ENCODE data around the gene AFM.

- 0 out of 3 replicates have a peak, but pooled peaks have one; percentile 10 for TF ChIP-seq CTCF (IDR thresholded peaks at IDR 0.05)
- TF ChIP-seq POLR2A (IDR thresholded peaks at IDR 0.05; ENCODE audit: low read length): no peak
- no peak for TF ChIP-seq RAD21 (conservative IDR thresholded peaks at IDR 0.05 in 1 of 2, IDR thresholded peaks at IDR 0.05 in 1 of 2)
- no peak for TF ChIP-seq MAX (IDR thresholded peaks at IDR 0.05)
- TF ChIP-seq RNF2 (IDR thresholded peaks at IDR 0.05; ENCODE audit: borderline replicate concordance, low read depth): no peak
- TF ChIP-seq, protein P1, sequence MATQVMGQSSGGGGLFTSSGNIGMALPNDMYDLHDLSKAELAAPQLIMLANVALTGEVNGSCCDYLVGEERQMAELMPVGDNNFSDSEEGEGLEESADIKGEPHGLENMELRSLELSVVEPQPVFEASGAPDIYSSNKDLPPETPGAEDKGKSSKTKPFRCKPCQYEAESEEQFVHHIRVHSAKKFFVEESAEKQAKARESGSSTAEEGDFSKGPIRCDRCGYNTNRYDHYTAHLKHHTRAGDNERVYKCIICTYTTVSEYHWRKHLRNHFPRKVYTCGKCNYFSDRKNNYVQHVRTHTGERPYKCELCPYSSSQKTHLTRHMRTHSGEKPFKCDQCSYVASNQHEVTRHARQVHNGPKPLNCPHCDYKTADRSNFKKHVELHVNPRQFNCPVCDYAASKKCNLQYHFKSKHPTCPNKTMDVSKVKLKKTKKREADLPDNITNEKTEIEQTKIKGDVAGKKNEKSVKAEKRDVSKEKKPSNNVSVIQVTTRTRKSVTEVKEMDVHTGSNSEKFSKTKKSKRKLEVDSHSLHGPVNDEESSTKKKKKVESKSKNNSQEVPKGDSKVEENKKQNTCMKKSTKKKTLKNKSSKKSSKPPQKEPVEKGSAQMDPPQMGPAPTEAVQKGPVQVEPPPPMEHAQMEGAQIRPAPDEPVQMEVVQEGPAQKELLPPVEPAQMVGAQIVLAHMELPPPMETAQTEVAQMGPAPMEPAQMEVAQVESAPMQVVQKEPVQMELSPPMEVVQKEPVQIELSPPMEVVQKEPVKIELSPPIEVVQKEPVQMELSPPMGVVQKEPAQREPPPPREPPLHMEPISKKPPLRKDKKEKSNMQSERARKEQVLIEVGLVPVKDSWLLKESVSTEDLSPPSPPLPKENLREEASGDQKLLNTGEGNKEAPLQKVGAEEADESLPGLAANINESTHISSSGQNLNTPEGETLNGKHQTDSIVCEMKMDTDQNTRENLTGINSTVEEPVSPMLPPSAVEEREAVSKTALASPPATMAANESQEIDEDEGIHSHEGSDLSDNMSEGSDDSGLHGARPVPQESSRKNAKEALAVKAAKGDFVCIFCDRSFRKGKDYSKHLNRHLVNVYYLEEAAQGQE (IDR thresholded peaks at IDR 0.05): no peak
- no peak for TF ChIP-seq EHMT2 (IDR thresholded peaks at IDR 0.05; ENCODE audit: low read depth)
- no peak for TF ChIP-seq TP53 (CRISPR knock-in tag; IDR thresholded peaks at IDR 0.05)
- no peak for TF ChIP-seq JUN (IDR thresholded peaks at IDR 0.05)
- no peak for TF ChIP-seq PHF8 (IDR thresholded peaks at IDR 0.05; ENCODE audit: borderline replicate concordance, low read depth)
Measured at GRCh38 chr4:73434311-73434710, 47.2 kb upstream of the AFM start.

Measured in A549 (cell line).